ENCODE results near the gene OAT.

DNA sequence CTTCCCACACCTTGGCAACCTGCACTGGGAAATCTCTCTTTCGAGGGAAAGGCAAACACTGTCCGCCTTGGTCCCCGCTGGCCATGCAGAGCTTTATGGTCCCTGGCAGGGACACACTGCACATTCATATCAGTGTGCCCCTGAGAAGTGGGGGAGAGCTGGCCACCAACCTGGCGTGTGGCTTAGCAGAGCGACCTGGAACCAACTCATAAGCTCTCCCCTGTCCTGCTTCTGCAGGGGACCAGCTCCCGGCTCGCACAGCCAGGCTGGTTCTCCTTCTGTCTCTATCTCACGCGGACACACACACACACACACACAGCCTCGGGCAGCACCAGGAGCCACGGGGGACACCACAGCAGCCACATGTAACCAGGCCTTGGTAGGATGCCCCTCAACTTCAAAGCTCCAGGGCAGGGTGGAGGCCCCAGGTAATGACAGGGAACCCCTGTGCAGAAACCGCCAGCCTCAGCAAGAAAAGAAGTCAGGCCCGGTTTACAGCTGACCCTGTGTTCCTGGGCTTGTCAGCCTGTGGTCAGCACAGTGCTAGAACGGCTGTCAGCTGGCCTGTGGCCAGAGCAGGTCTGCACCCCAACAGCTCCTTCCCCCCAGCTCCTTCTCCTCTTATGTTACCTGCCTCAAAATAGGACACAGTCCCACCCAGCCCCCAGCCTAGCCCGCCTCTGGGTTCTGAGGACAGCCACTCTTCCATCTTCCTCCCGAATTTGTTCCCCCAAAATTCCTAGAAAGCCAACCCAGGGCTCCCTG, 69.3 kb downstream of the OAT start:
- TF ChIP-seq, protein P1, sequence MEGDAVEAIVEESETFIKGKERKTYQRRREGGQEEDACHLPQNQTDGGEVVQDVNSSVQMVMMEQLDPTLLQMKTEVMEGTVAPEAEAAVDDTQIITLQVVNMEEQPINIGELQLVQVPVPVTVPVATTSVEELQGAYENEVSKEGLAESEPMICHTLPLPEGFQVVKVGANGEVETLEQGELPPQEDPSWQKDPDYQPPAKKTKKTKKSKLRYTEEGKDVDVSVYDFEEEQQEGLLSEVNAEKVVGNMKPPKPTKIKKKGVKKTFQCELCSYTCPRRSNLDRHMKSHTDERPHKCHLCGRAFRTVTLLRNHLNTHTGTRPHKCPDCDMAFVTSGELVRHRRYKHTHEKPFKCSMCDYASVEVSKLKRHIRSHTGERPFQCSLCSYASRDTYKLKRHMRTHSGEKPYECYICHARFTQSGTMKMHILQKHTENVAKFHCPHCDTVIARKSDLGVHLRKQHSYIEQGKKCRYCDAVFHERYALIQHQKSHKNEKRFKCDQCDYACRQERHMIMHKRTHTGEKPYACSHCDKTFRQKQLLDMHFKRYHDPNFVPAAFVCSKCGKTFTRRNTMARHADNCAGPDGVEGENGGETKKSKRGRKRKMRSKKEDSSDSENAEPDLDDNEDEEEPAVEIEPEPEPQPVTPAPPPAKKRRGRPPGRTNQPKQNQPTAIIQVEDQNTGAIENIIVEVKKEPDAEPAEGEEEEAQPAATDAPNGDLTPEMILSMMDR (IDR thresholded peaks at IDR 0.05; ENCODE audit: insufficient read depth, low read length) = no peak
- TF ChIP-seq POLR2AphosphoS5 (IDR thresholded peaks at IDR 0.05; ENCODE audit: low read depth) (no peak), GABPA (IDR thresholded peaks at IDR 0.05; ENCODE audit: low read depth) (no peak), SPI1 (IDR thresholded peaks at IDR 0.05; ENCODE audit: borderline replicate concordance, low read depth) (no peak)
- TF ChIP-seq, protein P2, sequence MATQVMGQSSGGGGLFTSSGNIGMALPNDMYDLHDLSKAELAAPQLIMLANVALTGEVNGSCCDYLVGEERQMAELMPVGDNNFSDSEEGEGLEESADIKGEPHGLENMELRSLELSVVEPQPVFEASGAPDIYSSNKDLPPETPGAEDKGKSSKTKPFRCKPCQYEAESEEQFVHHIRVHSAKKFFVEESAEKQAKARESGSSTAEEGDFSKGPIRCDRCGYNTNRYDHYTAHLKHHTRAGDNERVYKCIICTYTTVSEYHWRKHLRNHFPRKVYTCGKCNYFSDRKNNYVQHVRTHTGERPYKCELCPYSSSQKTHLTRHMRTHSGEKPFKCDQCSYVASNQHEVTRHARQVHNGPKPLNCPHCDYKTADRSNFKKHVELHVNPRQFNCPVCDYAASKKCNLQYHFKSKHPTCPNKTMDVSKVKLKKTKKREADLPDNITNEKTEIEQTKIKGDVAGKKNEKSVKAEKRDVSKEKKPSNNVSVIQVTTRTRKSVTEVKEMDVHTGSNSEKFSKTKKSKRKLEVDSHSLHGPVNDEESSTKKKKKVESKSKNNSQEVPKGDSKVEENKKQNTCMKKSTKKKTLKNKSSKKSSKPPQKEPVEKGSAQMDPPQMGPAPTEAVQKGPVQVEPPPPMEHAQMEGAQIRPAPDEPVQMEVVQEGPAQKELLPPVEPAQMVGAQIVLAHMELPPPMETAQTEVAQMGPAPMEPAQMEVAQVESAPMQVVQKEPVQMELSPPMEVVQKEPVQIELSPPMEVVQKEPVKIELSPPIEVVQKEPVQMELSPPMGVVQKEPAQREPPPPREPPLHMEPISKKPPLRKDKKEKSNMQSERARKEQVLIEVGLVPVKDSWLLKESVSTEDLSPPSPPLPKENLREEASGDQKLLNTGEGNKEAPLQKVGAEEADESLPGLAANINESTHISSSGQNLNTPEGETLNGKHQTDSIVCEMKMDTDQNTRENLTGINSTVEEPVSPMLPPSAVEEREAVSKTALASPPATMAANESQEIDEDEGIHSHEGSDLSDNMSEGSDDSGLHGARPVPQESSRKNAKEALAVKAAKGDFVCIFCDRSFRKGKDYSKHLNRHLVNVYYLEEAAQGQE (IDR thresholded peaks at IDR 0.05; ENCODE audit: insufficient replicate concordance, low read depth) = no peak
